Chondrocyte (in vitro differentiated cells): ENCODE measurements around the gene PRKD1. TPM values are rescaled to one million over a fixed set of nuclear protein-coding genes. Genes with fewer than 3 reads are reported as not detected.

Experiments
- DNase-seq: peaks from one replicate; pipeline ENCODE4 v3.0.0; 2021; ENCODE audit warnings: mixed read lengths, low spot score
- H3K27ac Mint-ChIP-seq: one replicate; pipeline ENCODE4 v1.8.0; 2021; ENCODE audit warnings: mild to moderate bottlenecking, moderate library complexity, mixed read lengths; ENCODE audit not compliant: unreplicated experiment
- H3K27me3 Mint-ChIP-seq: 2 replicates; pipeline ENCODE4 v1.8.0; 2021; ENCODE audit warnings: low read depth, mixed read lengths
- H3K36me3 Mint-ChIP-seq: 2 replicates; pipeline ENCODE4 v1.8.0; 2021; ENCODE audit warnings: low read depth, mixed read lengths
- H3K4me1 Mint-ChIP-seq: 2 replicates; pipeline ENCODE4 v1.8.0; 2021; ENCODE audit warnings: low read depth, mild to moderate bottlenecking, mixed read lengths
- H3K4me3 Mint-ChIP-seq: one replicate; pipeline ENCODE4 v1.8.0; 2021; ENCODE audit warnings: mild to moderate bottlenecking, moderate library complexity, mixed read lengths; ENCODE audit not compliant: unreplicated experiment
- H3K9me3 Mint-ChIP-seq: 2 replicates; pipeline ENCODE4 v1.8.0; 2021; ENCODE audit warnings: low read depth, mixed read lengths
- CTCF ChIP-seq: fragments of 200-600 bp; sonication (generic); IDR thresholded peaks from 2 replicates; pipeline ENCODE4 v1.5.0; 2021; ENCODE audit warnings: antibody characterized with exemption, mild to moderate bottlenecking, moderate library complexity
- total RNA-seq: library from RNA; stranded (reverse); gene quantifications from 3 replicates; pipeline ENCODE4 v1.2.1, GENCODE V29; 2021

Gene PRKD1
- total RNA-seq, 1 donor from 2014 or later, result 11.1 TPM

- H3K9me3 Mint-ChIP-seq, result no peaks in the 10 kb centered on the region
- no peak overlapping the region for H3K27ac Mint-ChIP-seq
- DNase-seq, result no peak
- H3K36me3 Mint-ChIP-seq, result no peaks in the 10 kb centered on the region
- H3K4me3 Mint-ChIP-seq, result no peak overlapping the region
- H3K27me3 Mint-ChIP-seq, result no peaks in the 10 kb centered on the region
- H3K4me1 Mint-ChIP-seq, result peaks cover 13% of the 10 kb centered on the region
- no peak for TF ChIP-seq CTCF
Observed at GRCh38 chr14:29749327-29749726, 178.3 kb downstream of the PRKD1 start.

- Mint-ChIP-seq H3K36me3 (no peaks in the 10 kb centered on the region), H3K27ac (no peak overlapping the region), H3K9me3 (no peaks in the 10 kb centered on the region), H3K4me1 (peaks cover 33% of the 10 kb centered on the region), H3K27me3 (no peaks in the 10 kb centered on the region), H3K4me3 (no peak overlapping the region)
- DNase-seq, result no peak
- TF ChIP-seq CTCF, result no peak
Observed at GRCh38 chr14:29745863-29746262, 181.8 kb downstream of the PRKD1 start.

- no peak for TF ChIP-seq CTCF
- Mint-ChIP-seq H3K9me3 (no peaks in the 10 kb centered on the region), H3K4me1 (peaks cover 23% of the 10 kb centered on the region), H3K27me3 (no peaks in the 10 kb centered on the region), H3K4me3 (no peak overlapping the region), H3K36me3 (no peaks in the 10 kb centered on the region), H3K27ac (no peak overlapping the region)
- DNase-seq, result no peak
Observed at GRCh38 chr14:29743531-29743930, 184.1 kb downstream of the PRKD1 start.

GRCh38 chr14:29741909-29742401 lies 185.7 kb downstream of the PRKD1 start:
- Mint-ChIP-seq H3K27me3 (no peaks in the 10 kb centered on the region), H3K4me1 (peaks cover 23% of the 10 kb centered on the region), H3K4me3 (no peak overlapping the region), H3K27ac (no peak overlapping the region), H3K9me3 (no peaks in the 10 kb centered on the region), H3K36me3 (no peaks in the 10 kb centered on the region)
- TF ChIP-seq CTCF, result no peak
- DNase-seq, result no peak

GRCh38 chr14:29740491-29740890 lies 187.2 kb downstream of the PRKD1 start:
- Mint-ChIP-seq H3K4me1 (peaks cover 19% of the 10 kb centered on the region), H3K9me3 (no peaks in the 10 kb centered on the region)

More at GRCh38 chr14:29740491-29740890, 187.2 kb downstream of the PRKD1 start:
- DNase-seq, result no peak
- no peak overlapping the region for H3K27ac Mint-ChIP-seq
- no peaks in the 10 kb centered on the region for H3K36me3 Mint-ChIP-seq
- no peaks in the 10 kb centered on the region for H3K27me3 Mint-ChIP-seq
- TF ChIP-seq CTCF, result no peak
- no peak overlapping the region for H3K4me3 Mint-ChIP-seq
